SU-DHL-6 (cell line): Measurements from ENCODE around the gene CDC42.
"Not testable (repeated sequence)": the region's sequence is repeated elsewhere in the genome, so short reads cannot be mapped to it uniquely, and the experiment has no call there.

ENCODE experiments used
- EZH2phosphoT487 ChIP-seq: fragments of 200-600 bp; sonication (generic), shearing (Covaris generic); conservative IDR thresholded peaks from 2 replicates; pipeline ENCODE4 v1.6.1; 2018; ENCODE audit warnings: mild to moderate bottlenecking, antibody characterized with exemption, low read length, moderate library complexity, mixed read lengths
- TF ChIP-seq, protein P1 (sequence below): fragments of 200-600 bp; sonication (generic); IDR thresholded peaks from one replicate; pipeline ENCODE4 v1.5.1; 2017; ENCODE audit warnings: antibody characterized with exemption, mild to moderate bottlenecking, low read length, moderate library complexity; ENCODE audit not compliant: insufficient read depth, poor library complexity, severe bottlenecking

DNA sequence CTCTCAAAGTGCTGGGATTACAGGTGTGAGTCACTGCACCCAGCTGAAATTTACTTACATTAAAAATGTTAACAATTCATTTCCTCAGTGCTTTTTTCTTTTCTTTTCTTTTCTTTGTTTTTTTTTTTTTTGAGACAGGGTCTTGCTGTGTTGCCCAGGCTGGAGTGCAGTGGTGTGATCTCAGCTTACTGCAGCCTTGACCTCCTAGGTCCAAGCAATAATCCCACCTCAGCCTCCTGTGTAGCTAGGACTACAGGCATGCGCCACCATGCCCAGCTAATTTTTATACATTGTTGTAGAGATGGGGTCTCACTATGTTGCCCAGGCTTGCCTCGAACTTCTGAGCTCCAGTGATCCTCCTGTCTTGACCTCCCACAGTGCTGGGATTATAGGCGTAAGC is 48.5 kb upstream of the CDC42 start:
- TF ChIP-seq, protein P1, sequence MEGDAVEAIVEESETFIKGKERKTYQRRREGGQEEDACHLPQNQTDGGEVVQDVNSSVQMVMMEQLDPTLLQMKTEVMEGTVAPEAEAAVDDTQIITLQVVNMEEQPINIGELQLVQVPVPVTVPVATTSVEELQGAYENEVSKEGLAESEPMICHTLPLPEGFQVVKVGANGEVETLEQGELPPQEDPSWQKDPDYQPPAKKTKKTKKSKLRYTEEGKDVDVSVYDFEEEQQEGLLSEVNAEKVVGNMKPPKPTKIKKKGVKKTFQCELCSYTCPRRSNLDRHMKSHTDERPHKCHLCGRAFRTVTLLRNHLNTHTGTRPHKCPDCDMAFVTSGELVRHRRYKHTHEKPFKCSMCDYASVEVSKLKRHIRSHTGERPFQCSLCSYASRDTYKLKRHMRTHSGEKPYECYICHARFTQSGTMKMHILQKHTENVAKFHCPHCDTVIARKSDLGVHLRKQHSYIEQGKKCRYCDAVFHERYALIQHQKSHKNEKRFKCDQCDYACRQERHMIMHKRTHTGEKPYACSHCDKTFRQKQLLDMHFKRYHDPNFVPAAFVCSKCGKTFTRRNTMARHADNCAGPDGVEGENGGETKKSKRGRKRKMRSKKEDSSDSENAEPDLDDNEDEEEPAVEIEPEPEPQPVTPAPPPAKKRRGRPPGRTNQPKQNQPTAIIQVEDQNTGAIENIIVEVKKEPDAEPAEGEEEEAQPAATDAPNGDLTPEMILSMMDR = not testable (repeated sequence)
- TF ChIP-seq EZH2phosphoT487 = not testable (repeated sequence)
